ENCODE results near the gene ZKSCAN1.

- TF ChIP-seq CTCF (IDR thresholded peaks at IDR 0.05; ENCODE audit: insufficient read depth, low read length) (no peak), POLR2AphosphoS5 (IDR thresholded peaks at IDR 0.05; ENCODE audit: low read depth) (no peak), REST (IDR thresholded peaks at IDR 0.05; ENCODE audit: insufficient replicate concordance, low read depth) (no peak)
Observed at GRCh38 chr7:100061518-100062193, 46.3 kb downstream of the ZKSCAN1 start.
